ENCODE measurements around the gene SULT4A1.

The SULT4A1 gene

DNA sequence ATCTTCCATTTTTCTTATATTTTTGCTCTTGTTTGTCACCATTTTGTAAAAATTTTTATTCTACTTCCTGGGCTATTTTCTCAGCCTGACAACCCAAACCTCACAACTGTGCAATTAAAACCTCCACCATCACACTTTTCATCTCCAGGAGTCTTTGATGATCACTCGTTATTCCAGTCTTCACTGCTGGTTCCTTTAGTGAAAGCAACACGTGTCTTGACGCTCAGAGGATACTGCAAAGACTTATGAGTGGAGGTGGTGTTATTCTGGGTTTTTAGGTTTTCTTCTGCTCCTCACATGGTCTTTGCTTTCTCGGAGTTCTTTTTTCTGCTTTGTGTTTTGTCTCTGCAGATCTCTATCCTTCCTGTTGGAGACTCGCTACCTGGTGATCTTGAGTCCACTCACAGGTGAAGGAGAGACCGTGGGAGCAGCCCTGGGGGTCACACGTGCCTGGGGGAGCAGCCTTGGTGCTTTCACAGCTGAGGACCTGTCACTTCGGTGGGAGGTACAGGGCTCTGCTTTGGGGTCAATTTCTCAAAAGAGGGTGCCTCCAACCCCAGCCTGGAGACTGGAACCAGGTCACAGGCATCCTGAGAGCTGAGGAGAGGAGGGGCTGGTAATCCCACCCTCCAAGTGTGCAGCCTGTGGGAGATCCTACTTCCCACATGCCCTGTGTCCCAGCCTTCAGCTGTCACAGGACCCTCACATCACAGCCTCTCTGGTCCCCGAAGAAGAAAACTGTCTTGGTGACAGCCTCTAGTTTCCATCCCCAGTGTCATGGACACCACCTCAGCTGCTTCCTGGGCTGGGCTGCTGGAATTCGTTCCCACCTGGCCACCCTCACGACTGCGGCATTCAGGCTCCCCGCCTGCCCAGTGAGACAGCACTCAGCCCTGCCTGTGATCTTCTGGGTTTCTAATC lies 11.0 kb downstream of the SULT4A1 start:
- Histone ChIP-seq H3K4me2 (ENCODE audit: low read length) (no peak overlapping the region), H3K4me3 (ENCODE audit: low read depth, low read length, poor library complexity, severe bottlenecking) (no peak overlapping the region), H3K9me3 (ENCODE audit: low read length) (no peaks in the 10 kb centered on the region), H4K20me1 (ENCODE audit: insufficient read depth, low read length) (no peaks in the 10 kb centered on the region), H3K27me3 (ENCODE audit: insufficient read depth, low read length) (no peaks in the 10 kb centered on the region; the same call in 1 of the 2 replicates), H3K9ac (ENCODE audit: low read length) (no peak overlapping the region), H3K4me1 (ENCODE audit: insufficient read depth, low read length, severe bottlenecking) (no peaks in the 10 kb centered on the region), H3K36me3 (ENCODE audit: insufficient read depth, low read length) (no peaks in the 10 kb centered on the region), H3K27ac (ENCODE audit: low read depth, low read length, poor library complexity, severe bottlenecking) (no peak overlapping the region), H3K79me2 (ENCODE audit: insufficient read depth, low read length) (no peaks in the 10 kb centered on the region), H3K9me2 (ENCODE audit: low read depth, low read length) (no peaks in the 10 kb centered on the region), H3F3A (ENCODE audit: insufficient read depth, low read length) (no peaks in the 10 kb centered on the region), H2AFZ (ENCODE audit: low read length) (no peak overlapping the region)
- TF ChIP-seq, protein P1, sequence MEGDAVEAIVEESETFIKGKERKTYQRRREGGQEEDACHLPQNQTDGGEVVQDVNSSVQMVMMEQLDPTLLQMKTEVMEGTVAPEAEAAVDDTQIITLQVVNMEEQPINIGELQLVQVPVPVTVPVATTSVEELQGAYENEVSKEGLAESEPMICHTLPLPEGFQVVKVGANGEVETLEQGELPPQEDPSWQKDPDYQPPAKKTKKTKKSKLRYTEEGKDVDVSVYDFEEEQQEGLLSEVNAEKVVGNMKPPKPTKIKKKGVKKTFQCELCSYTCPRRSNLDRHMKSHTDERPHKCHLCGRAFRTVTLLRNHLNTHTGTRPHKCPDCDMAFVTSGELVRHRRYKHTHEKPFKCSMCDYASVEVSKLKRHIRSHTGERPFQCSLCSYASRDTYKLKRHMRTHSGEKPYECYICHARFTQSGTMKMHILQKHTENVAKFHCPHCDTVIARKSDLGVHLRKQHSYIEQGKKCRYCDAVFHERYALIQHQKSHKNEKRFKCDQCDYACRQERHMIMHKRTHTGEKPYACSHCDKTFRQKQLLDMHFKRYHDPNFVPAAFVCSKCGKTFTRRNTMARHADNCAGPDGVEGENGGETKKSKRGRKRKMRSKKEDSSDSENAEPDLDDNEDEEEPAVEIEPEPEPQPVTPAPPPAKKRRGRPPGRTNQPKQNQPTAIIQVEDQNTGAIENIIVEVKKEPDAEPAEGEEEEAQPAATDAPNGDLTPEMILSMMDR (IDR thresholded peaks at IDR 0.05; ENCODE audit: low read length) = no peak
- TF ChIP-seq EZH2 (IDR thresholded peaks at IDR 0.05; ENCODE audit: borderline replicate concordance, low read length) = no peak

DNA sequence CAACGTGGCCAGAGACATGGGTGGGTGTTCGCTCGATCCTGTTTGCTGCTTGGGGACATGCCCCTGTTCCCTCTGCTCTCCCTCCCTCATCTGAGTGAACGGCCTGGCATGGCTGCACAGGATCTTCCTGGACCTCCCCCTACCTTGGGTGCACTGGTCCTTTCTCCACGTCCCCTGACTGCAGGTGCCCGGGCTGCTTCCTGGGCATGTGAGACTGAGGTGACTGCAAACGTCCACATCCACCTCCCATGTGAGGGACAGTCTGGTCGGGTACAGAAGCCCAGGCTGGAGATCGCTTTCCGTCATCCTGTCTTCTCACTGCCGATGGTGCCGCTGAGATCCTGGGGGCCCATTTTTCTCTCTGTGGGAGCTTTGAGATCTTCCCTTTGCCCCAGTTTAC lies 11.8 kb downstream of the SULT4A1 start:
- no peak overlapping the region for H3K4me2 ChIP-seq (ENCODE audit: low read length)
- H4K20me1 ChIP-seq (ENCODE audit: insufficient read depth, low read length) = no peaks in the 10 kb centered on the region
- H3K79me2 ChIP-seq (ENCODE audit: insufficient read depth, low read length) = no peaks in the 10 kb centered on the region
- no peak overlapping the region for H3K4me3 ChIP-seq (ENCODE audit: low read depth, low read length, poor library complexity, severe bottlenecking)
- H3F3A ChIP-seq (ENCODE audit: insufficient read depth, low read length) = no peaks in the 10 kb centered on the region
- H3K9ac ChIP-seq (ENCODE audit: low read length) = no peak overlapping the region
- H3K9me3 ChIP-seq (ENCODE audit: low read length) = no peaks in the 10 kb centered on the region
- H2AFZ ChIP-seq (ENCODE audit: low read length) = no peak overlapping the region
- H3K27me3 ChIP-seq (ENCODE audit: insufficient read depth, low read length) = peaks cover under 1% of the 10 kb centered on the region; the same call in 1 of the 2 replicates
- H3K36me3 ChIP-seq (ENCODE audit: insufficient read depth, low read length) = no peaks in the 10 kb centered on the region
- H3K27ac ChIP-seq (ENCODE audit: low read depth, low read length, poor library complexity, severe bottlenecking) = no peak overlapping the region
- no peaks in the 10 kb centered on the region for H3K9me2 ChIP-seq (ENCODE audit: low read depth, low read length)
- no peaks in the 10 kb centered on the region for H3K4me1 ChIP-seq (ENCODE audit: insufficient read depth, low read length, severe bottlenecking)
- TF ChIP-seq EZH2 (IDR thresholded peaks at IDR 0.05; ENCODE audit: borderline replicate concordance, low read length) = no peak
- TF ChIP-seq, protein P1 (IDR thresholded peaks at IDR 0.05; ENCODE audit: low read length) = no peak

DNA sequence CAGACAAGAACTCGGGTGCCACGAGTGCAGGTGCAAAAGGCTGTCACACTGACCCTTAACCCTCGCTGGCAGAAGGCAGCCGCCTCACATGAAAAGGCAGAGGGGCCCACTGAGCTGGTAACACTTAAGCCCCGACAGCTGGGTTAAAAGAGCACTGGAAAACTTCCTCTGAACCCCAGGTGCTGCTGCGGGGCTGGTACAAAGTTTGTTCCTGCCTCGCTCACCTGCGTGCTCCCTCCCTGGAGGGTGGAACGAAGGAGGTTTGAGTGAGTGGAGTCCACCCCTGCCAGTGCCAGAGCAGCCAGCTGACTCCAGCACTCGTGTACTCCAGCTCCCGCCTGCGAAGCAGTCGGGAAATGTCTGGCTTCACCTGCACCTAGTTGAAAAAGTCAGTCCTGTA lies 12.6 kb downstream of the SULT4A1 start:
- H3K27ac ChIP-seq (ENCODE audit: low read depth, low read length, poor library complexity, severe bottlenecking) = no peak overlapping the region
- no peaks in the 10 kb centered on the region for H3K9me2 ChIP-seq (ENCODE audit: low read depth, low read length)
- H3K36me3 ChIP-seq (ENCODE audit: insufficient read depth, low read length) = no peaks in the 10 kb centered on the region
- H3F3A ChIP-seq (ENCODE audit: insufficient read depth, low read length) = no peaks in the 10 kb centered on the region
- no peak overlapping the region for H3K4me3 ChIP-seq (ENCODE audit: low read depth, low read length, poor library complexity, severe bottlenecking)
- no peaks in the 10 kb centered on the region for H4K20me1 ChIP-seq (ENCODE audit: insufficient read depth, low read length)
- H3K9ac ChIP-seq (ENCODE audit: low read length) = no peak overlapping the region
- H2AFZ ChIP-seq (ENCODE audit: low read length) = no peak overlapping the region
- TF ChIP-seq EZH2 (IDR thresholded peaks at IDR 0.05; ENCODE audit: borderline replicate concordance, low read length) = no peak
- TF ChIP-seq, protein P1 (IDR thresholded peaks at IDR 0.05; ENCODE audit: low read length) = no peak
- no peaks in the 10 kb centered on the region for H3K9me3 ChIP-seq (ENCODE audit: low read length)
- H3K4me1 ChIP-seq (ENCODE audit: insufficient read depth, low read length, severe bottlenecking) = no peaks in the 10 kb centered on the region
- H3K79me2 ChIP-seq (ENCODE audit: insufficient read depth, low read length) = no peaks in the 10 kb centered on the region
- peaks cover 3% of the 10 kb centered on the region; the same call in 1 of the 2 replicates for H3K27me3 ChIP-seq (ENCODE audit: insufficient read depth, low read length)
- no peak overlapping the region for H3K4me2 ChIP-seq (ENCODE audit: low read length)
